Activated CD4-positive, alpha-beta T cell treated with anti-CD3 and anti-CD28 coated beads, Interleukin-2, amount 50 U/mL, for 1 hour (primary cell): ENCODE results near the gene FBXL12.
"Not testable (repeated sequence)": the region's sequence is repeated elsewhere in the genome, so short reads cannot be mapped to it uniquely, and the experiment has no call there.

ENCODE experiments used
- DNase-seq: peaks from one replicate; pipeline ENCODE4 v3.0.0-alpha.2; 2020

FBXL12 gene

GRCh38 chr19:9818734-9819595, at the start of gene FBXL12:
Gene FBXL12 (minus strand): TSS chr19:9819079. CDS start chr19:9818813, 266 bp downstream.
- DNase-seq = peak; percentile 100

- DNase-seq = peak; percentile 22
Measured at GRCh38 chr19:9865732-9866501, 47.0 kb upstream of the FBXL12 start.

GRCh38 chr19:9863759-9864158, 44.9 kb upstream of the FBXL12 start:
- DNase-seq = peak; percentile 21

- DNase-seq = no peak
Measured at GRCh38 chr19:9862938-9863337, 44.1 kb upstream of the FBXL12 start.

GRCh38 chr19:9861503-9861902, 42.6 kb upstream of the FBXL12 start:
- DNase-seq = no peak

GRCh38 chr19:9860407-9860806, 41.5 kb upstream of the FBXL12 start:
- no peak for DNase-seq

- DNase-seq = no peak
Measured at GRCh38 chr19:9858766-9859165, 39.9 kb upstream of the FBXL12 start.

GRCh38 chr19:9857920-9858746, 39.3 kb upstream of the FBXL12 start:
- DNase-seq = peak; percentile 14

- no peak for DNase-seq
Measured at GRCh38 chr19:9857076-9857721, 38.3 kb upstream of the FBXL12 start.

- no peak for DNase-seq
Measured at GRCh38 chr19:9856609-9857008, 37.7 kb upstream of the FBXL12 start.

GRCh38 chr19:9854282-9854846, 35.5 kb upstream of the FBXL12 start:
- no peak for DNase-seq

- DNase-seq = no peak
Measured at GRCh38 chr19:9850235-9850959, 31.5 kb upstream of the FBXL12 start.

- no peak for DNase-seq
Measured at GRCh38 chr19:9849791-9850190, 30.9 kb upstream of the FBXL12 start.

GRCh38 chr19:9848762-9849161, 29.9 kb upstream of the FBXL12 start:
- no peak for DNase-seq

- peak; percentile 54 for DNase-seq
Measured at GRCh38 chr19:9848060-9848459, 29.2 kb upstream of the FBXL12 start.

GRCh38 chr19:9847087-9847671, 28.3 kb upstream of the FBXL12 start:
- DNase-seq = peak; percentile 26

- not testable (repeated sequence) for DNase-seq
Measured at GRCh38 chr19:9843626-9844273, 24.9 kb upstream of the FBXL12 start.

GRCh38 chr19:9842834-9843625, 24.2 kb upstream of the FBXL12 start:
- no peak for DNase-seq

- no peak for DNase-seq
Measured at GRCh38 chr19:9839415-9839814, 20.5 kb upstream of the FBXL12 start.

GRCh38 chr19:9838324-9838723, 19.4 kb upstream of the FBXL12 start:
- no peak for DNase-seq
